Skin epidermis (tissue), 12 donors: ENCODE measurements around the gene MAN2A1.
"Not testable (repeated sequence)": the region's sequence is repeated elsewhere in the genome, so short reads cannot be mapped to it uniquely, and the experiment has no call there.

Source experiments
- H3K27ac ChIP-seq, 21 experiments: fragments of 200-600 bp; sonication (generic) in 11 of 21; one replicate each; pipeline ENCODE4 v1.5.0; 2020; ENCODE audit warnings: mild to moderate bottlenecking in 3 of 21, inconsistent platforms in 2 of 21, moderate library complexity in 2 of 21
- H3K4me3 ChIP-seq, 7 experiments: fragments of 200-600 bp; sonication (generic) in 2 of 7; one replicate each; pipeline ENCODE4 v1.5.0; 2020; ENCODE audit warnings: inconsistent platforms in 2 of 7, mild to moderate bottlenecking in 2 of 7, moderate library complexity in 1 of 7

Gene MAN2A1

DNA sequence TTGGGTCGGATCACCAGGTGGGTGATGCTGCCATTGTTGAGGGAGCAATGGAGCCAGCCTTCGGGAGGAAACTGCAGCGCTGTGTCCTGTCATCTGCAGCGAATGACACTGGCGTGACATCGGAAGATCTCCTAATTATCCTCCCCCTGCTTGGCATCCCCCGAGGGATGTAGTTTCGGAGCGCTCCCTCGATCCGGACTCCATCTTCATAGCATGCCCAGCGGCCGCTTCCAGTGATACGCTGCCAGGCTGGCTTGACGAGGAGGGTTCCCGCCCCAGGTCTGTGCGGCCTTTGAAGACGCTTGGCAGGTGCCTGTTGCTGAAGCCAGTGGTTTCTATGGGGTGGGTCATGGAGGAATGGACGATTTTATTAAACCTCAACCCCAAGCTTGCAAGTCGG, 194.9 kb downstream of the MAN2A1 start:
- no peak overlapping the region for H3K4me3 ChIP-seq
- H3K27ac ChIP-seq, result no peak overlapping the region

DNA sequence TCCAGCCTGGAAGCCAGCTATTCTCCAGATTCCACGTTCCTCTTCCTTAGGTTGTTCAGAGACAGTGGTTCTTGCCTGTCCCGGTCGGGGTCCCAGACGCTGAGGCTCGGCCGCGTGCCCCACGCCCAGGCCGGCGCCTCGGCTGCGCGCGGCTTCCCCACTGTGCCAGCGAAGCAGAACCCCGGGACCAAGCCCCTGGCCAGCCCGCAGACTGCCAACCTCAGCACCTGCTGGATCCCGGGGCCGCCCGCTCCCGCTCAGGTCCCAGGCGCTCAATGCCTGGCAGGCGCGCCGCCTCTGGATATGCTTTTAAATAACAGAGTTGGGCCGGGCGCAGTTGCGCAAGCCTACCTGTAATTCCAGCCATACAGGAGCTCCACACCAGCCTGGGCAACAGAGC, 195.5 kb downstream of the MAN2A1 start:
- no peak overlapping the region for H3K27ac ChIP-seq
- H3K4me3 ChIP-seq, result no peak overlapping the region

DNA sequence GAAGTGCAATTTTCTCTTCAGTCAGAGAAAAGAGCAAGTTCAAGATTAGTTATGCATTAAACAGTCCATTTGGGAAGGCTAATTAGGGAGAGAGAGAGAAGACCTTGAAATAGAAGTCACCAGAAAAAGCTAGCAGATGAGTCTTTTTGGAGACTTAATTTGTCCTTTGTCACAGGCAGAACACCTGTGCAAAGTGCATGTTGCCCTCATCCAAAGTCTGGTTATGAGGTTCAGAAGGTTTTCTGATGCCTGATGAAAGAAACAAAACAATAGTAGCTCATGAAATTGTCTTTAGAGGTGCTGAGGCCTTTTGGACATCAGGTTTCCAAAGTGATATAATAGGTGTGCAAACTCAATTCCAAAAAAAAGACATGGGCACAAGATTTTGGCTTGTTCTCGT, 199.3 kb downstream of the MAN2A1 start:
- H3K4me3 ChIP-seq, result no peak overlapping the region

DNA sequence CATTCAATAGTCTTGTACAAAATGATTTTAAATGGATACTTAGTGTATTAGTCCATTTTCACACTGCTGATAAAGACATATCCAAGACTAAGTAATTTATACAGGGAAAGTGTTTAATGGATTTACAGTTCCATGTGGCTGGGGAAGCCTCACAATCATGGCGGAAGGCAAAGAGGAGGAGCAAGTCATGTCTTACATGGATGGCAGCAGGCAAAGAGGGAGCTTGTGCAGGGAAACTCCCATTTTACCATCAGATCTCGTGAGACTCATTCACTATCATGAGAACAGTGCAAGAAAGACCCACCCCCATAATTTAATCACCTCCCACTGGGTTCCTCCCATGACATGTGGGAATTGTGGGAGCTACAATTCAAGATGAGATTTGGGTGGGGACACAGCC, 203.5 kb downstream of the MAN2A1 start:
- H3K27ac ChIP-seq, H3K4me3 ChIP-seq: not testable (repeated sequence)

More for the DNA sequence above, 199.3 kb downstream of the MAN2A1 start:
- no peak overlapping the region for H3K27ac ChIP-seq

DNA sequence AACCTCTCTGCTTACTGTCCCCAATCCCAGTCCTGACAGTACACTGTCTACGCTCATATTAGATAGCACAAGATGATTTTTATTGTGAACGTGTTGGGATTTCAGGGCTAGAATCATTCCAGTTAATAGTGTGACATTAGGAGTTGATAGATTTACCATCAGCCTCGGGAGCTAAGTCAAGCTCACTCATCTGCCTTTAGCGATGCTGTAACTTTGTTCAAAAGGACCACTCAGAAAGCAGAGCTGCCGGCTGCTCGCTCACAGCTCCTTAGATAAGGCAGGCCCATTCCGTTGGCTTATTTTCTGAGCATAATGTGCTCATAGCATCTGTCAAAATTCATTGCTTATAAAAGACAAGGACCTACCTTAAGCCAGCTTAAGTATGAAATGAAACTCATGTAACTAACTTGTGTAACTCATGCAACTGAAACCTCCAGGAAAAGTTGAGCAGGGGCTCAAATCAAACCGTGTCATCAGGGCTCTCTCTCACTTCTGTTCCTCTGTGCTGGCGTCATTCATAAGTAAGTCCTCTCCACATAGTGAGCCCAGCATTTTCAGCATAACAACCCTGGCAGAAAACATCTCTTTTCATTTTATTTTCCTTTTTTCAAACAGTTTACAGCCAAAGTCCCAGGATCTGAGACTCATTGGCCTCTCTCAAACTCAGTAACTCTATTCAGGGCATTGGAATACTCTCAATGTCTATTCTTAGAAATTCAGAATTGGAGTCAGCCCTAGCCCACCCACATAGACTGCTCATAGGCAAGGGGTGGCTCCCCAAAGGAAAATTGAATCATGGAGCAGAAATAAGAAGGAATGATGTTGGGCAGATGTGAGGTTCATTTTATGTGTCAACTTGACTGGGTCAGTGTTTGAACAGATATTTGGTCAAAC, 208.8 kb downstream of the MAN2A1 start:
- H3K4me3 ChIP-seq, result no peak overlapping the region
- H3K27ac ChIP-seq, result peak overlapping the region in 1 of 21 experiments; percentile 21

DNA sequence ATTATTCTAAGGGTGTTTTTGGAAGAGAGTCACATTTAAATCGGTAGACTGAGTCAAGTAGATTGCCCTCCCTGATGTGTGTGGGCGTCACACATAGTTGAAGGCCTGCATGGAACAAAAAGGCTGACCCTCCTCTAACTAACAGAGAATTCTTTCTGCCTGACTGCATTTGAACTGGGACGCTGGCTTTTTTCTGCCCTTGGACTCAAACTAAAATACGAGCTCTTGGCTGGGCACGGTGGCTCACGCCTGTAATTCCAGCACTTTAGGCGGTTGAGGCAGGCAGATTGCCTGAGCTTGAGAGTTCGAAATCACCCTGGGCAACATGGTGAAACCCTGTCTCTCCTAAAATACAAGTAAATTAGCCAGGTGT, 209.4 kb downstream of the MAN2A1 start:
- no peak overlapping the region for H3K4me3 ChIP-seq
- peak overlapping the region in 1 of 21 experiments; percentile 21 for H3K27ac ChIP-seq

DNA sequence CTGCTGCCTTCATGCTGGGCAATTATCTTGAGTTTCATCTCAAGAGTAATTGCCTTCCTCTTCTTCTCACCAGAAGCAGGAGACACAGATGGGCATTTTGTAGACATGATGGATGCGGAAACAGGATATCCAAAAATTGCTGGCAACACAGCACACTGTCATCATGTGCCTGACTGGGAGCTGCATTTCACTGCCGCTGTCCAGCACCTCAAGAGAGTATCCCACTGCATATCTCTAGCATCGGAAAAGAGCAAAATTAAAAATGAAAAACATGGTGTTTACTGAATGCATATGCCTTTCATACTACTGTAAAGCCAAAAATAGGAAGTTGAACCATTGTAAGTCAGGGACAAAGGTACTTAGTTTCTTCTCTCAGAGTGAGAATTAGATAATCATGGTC, 210.7 kb downstream of the MAN2A1 start:
- H3K27ac ChIP-seq, result no peak overlapping the region
- no peak overlapping the region for H3K4me3 ChIP-seq

DNA sequence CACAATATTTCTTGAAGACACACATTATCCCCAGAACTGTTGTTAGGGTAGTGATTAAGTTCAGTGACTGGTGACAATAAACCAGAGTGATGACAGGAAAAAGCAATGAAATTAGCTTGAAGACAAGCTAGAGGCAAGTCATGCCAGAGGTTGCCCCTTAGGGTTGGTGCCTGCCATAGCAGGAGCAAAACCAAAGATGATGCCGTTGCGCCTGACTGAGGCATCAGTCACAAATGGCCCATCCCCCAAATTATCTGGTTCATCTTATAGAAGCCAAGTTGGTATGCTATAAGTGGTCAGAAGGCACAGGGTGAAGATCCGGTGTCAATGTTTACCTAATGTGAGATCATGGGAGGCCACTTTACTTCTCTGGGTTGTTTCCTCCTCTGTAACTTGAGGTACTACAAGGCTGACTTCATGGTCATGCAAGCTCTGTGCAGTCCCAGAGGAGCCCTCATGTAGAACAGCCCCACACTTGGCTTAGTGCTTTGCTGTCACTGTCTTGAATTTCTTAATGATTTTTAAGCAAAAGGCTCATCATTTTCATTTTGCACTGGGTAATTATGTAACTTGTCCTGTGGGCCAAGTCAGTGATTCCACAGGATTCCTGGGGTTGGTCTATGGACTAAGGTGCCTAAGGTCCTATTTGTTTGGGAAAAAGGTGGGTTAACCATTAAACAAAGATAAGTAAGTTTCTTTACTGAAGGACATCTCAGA, 211.3 kb downstream of the MAN2A1 start:
- Histone ChIP-seq H3K4me3 (no peak overlapping the region), H3K27ac (no peak overlapping the region)

DNA sequence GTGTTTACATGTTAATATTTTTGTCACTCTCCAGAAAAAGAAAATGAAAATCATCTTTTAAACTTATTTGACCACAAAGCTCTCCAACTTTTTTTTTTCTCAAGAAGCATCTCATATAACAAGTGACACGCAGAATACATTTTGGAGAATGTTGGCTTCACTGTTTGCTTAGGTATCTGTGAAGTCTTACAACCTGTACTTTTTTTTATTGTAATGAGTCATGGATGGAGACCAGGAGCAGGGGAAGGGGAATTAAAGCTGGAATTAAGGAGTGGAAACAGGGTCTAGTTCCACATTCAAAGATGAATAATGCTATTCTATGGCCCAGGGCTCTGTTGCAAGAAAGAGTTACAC, 211.9 kb downstream of the MAN2A1 start:
- Histone ChIP-seq H3K4me3 (no peak overlapping the region), H3K27ac (no peak overlapping the region)

DNA sequence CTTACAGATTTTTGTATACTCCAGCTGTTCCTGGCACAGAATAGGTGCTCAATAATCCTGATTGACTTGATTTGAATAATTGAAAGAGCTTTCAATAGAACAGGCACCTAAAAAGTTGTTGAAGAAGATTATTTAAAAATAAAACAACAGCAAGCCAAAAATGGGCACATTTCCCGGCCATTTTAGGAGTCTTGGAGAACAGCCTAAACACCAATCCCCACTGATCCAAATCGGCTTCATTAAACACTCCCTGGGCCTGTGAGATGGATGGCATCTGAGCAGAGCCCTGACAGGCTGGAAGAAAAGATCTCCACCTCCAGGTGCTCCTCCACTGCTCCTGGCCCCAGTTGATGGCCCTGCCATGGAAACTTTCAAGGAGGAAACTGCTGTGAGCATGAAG, 213.3 kb downstream of the MAN2A1 start:
- Histone ChIP-seq H3K4me3 (no peak overlapping the region), H3K27ac (no peak overlapping the region)

DNA sequence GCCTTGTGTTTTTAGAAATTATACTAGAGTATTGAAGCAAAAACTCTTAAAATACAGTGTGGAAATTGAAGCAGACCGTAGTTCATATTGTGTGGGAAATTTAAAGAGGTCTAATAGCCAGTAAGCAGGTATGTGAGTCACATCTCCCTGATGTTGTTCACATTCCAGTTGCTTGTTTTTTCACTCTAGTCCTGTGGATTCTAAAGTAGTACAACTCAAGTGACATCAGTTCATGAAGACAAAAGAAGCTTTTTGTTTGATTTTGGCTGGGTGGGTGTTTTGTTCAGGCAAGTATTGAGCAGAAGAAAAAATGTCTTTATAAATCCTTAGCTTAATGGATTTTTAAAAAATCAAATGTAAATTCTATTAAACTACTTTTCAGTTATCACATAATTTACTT, 216.2 kb downstream of the MAN2A1 start:
- Histone ChIP-seq H3K4me3 (no peak overlapping the region), H3K27ac (no peak overlapping the region)

DNA sequence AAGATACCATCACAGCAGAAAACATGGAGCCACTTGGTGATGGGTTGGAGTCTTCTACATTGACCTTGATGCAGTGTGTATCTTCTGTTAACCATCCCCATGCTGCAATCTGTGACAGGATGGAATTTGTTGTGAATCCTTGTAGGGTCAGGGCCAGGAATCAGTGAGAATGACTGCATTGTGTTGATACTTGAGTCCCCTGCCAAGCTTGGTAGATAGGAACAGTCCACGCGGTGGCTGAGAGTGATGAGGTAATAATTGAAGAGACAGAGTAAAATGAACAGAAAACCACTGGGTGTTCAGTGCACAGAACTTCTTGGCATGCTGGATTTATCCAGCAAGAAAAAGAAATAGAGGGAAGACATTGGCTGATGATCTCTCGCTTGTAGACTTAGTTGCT, 217.5 kb downstream of the MAN2A1 start:
- no peak overlapping the region for H3K4me3 ChIP-seq

DNA sequence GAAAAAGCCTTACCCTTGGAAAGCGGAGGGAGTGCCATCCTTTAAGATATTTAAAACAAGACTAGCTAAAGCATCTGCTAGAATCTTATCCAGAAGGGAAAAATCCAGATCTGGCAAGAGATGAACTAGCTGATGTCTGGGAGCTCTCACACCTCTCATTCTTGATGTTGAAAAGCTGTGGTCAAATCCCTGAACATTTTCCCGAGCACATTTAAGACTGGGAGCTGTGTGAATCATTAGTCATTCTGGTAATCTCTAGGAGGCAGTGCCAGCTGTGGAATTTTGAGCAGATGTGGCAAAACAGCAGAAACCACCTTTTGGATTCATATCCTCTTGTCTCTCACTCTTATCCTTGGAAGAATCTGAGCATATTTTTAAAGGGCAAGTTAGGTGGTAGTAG, 218.0 kb downstream of the MAN2A1 start:
- Histone ChIP-seq H3K27ac (no peak overlapping the region), H3K4me3 (no peak overlapping the region)

More for the DNA sequence above, 217.5 kb downstream of the MAN2A1 start:
- no peak overlapping the region for H3K27ac ChIP-seq

DNA sequence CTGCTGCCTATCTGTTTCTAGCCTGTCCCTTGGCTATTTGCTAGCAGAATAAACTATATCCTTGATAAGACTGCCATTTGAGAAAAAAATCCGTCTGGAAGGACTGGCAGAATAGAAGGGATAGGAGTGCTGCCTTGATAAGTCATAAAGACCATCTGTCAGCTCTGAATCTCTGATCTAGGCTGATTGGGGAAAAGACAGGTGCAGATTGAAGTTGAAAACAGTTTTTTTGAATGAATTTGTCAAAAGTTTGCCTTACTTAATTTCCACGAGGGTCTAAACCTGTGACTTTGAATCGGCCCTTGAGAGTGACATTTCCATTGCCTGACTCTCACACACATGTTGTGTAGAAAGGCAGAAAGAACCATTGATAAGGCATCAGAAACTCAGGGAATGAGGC, 218.6 kb downstream of the MAN2A1 start:
- no peak overlapping the region for H3K27ac ChIP-seq
- no peak overlapping the region for H3K4me3 ChIP-seq

DNA sequence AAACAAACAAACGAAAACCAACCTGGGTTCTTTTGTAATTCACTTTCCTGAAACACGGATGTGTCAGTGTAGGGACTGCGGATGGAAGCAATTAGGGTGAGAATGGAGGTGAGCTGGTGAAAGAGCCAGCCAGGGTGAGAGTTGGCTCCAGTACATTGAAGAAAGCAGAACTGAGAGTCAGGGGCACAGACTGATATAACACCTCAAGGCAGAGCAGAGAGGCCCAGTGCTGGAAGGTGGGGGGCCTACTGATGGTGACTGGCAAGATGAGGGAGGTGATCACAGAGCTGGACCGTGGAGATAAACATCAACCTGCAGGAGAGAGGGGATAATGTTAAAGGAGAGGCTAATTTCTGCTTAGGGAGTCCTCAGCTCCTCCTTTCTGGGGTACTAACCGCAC, 221.1 kb downstream of the MAN2A1 start:
- H3K27ac ChIP-seq, result no peak overlapping the region

DNA sequence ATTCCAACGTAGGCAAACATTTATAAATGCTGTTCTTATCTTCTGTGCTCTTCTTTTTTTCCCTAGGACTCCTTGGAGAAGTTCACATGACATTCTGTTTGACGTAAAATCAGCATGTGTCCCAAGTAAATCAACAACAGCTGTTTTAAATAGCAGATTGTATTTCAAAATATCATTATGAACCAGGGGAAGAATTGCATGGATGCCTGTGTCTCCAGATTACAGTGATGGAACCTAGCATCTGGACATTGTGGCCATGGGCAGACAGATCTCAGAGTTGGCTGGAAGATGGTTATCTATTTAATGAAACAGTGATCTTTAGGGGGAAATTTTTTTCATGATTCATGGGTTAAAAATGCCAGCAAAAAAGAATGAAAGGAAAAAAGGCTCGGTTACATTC, 222.0 kb downstream of the MAN2A1 start:
- Histone ChIP-seq H3K27ac (no peak overlapping the region), H3K4me3 (no peak overlapping the region)

More for the DNA sequence above, 221.1 kb downstream of the MAN2A1 start:
- no peak overlapping the region for H3K4me3 ChIP-seq

DNA sequence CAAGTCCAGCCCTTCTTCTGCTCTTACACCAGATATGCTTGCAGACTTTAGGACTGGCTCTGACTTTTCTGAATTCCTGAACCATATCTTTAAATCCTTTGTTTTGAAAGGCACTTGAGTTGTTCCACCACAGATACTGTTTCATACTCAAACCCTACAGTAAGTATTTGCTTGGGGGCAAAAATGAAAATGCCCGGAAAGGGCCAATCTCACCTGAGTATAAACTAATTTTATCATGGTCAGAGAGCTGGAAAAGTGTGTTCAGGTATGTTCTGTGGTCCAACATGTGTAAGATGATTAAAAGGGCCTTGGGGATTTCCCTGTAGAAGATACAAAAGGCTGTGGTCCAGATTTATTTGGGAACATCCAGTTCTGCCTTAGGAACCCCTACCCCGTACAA, 225.2 kb downstream of the MAN2A1 start:
- Histone ChIP-seq H3K4me3 (no peak overlapping the region), H3K27ac (no peak overlapping the region)

DNA sequence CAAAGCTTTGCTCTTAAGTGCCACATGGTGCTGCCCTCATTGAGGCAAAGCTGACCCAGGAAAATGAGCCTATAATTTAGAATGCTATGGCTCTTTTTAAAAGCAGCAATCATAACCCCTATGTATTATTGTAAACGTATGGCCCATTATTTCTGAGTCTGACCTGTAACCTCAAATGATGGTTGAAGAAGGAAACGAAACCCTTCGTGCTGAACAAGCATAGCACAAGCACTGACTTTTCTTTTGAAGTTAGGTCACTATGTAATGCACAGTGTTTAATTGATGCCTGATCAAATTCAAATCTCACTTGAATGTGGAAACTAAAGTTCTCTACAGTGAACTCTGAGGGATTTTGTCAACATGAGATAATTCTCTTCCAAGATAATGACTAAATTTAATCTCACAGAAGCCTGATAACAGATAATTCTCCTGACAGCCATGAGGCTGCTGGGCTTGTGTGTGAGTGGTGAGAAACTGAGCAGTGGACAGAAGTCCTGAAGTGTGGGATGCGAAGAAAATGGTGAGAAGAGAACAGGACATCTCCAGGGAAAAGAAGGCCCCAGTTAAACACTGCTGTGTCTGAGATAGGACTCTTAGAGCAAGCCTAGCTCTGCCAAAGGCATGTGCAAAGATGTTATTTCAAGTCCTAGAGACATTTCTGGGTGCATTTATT, 226.9 kb downstream of the MAN2A1 start:
- Histone ChIP-seq H3K27ac (no peak overlapping the region), H3K4me3 (no peak overlapping the region)
